Hindlimb muscle (tissue), 1 donor: ENCODE measurements around the gene ERP29. TPM values are rescaled to one million over a fixed set of nuclear protein-coding genes. Genes with fewer than 3 reads are reported as not detected.
"Not testable (repeated sequence)": the region's sequence is repeated elsewhere in the genome, so short reads cannot be mapped to it uniquely, and the experiment has no call there.

Experiments
- DNase-seq: peaks from one replicate; pipeline ENCODE4 v3.0.0-alpha.2; 2013
- polyA plus RNA-seq: library from polyadenylated mRNA; unstranded; fragments of 120-200 nt; gene quantifications from one replicate; pipeline ENCODE4 v1.2.1, GENCODE V29; 2013; ENCODE audit not compliant: insufficient read length

Gene ERP29
- polyA plus RNA-seq, 1 donor = 63.5 TPM

DNA sequence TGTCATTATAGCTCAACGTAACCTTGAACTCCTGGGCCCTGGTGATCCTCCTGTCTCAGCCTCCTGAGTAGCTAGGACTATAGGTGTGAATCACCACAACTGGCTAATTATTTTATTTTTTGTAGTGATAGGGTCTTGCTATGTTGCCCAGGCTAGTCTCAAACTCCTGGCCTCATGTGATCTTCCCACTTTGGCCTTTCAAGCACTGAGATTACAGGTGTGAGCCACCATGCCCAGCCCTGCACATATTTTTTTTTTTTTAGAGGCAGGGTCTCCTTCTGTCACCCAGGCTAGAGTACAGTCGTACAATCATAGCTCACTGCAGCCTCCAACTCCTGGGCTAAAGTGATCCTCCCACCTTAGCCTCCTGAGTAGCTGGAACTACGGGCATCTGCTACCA, 9.2 kb upstream of the ERP29 start:
- DNase-seq = no peak

GRCh38 chr12:112005419-112006395, 7.5 kb upstream of the ERP29 start:
- DNase-seq = no peak

GRCh38 chr12:112007945-112008344, 5.3 kb upstream of the ERP29 start:
- no peak for DNase-seq

GRCh38 chr12:112008918-112009317, 4.3 kb upstream of the ERP29 start:
- DNase-seq = no peak

DNA sequence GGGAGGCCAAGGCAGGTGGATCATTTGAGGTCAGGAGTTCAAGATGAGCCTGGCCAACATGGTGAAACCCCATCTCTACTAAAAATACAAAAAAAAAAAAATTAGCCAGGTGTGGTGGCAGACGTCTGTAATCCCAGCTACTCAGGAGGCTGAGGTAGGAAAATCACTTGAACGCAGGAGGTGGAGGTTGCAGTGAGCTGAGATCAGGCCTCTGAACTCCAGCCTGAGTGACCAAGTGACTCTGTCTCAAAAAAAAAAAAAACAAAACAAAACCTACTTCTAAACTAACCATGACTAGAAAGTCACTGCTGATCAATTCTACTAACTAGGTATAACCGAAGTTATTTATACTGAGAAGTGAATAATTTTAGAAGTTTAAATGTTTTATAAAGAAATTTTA, 3.6 kb upstream of the ERP29 start:
- DNase-seq = not testable (repeated sequence)

GRCh38 chr12:112010415-112011344, 2.5 kb upstream of the ERP29 start:
- no peak for DNase-seq

- DNase-seq = no peak
These were observed 1.5 kb upstream of the ERP29 start for GRCh38 chr12:112011685-112012084.

DNA sequence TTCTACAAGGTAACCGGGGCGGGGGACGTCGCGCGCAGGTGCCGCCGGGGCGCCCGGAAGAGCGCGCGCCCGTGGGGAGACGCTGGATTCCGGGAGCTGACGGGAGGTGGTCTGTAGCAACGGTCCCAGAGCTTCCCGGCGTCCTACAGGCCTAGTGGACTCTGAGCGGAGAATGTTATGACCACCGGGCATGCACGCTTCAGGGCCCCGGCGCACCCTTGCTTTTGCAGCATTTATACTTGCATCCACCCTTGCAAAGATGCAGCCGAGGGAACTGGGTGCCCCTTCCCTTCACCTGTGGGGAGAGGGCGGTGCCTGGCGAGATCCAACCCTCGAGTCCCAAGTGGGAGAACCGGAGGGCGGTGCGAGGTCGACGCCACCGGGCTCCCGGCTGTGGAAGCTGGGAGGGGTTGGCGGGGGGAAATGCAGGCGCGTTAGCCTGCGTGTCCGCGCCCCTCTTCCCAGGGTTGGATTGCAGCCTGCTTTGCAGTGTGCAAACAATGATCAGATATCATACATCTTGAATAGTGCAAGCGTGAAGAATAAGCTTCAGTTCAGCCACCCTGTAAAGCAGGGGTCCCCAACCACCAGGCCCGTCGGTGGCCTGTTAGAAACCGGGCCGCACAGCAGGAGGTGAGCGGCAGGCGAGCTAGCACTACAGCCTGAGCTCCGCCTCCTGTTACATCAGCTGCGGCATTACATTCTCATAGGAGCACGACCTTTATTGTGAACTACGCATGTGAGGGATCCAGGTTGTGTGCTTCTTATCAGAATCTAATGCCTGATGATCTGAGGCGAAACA, 576 bp downstream of the ERP29 start:
- DNase-seq = peak; percentile 39

- no peak for DNase-seq
These were observed 2.7 kb downstream of the ERP29 start for GRCh38 chr12:112015938-112016337.

DNA sequence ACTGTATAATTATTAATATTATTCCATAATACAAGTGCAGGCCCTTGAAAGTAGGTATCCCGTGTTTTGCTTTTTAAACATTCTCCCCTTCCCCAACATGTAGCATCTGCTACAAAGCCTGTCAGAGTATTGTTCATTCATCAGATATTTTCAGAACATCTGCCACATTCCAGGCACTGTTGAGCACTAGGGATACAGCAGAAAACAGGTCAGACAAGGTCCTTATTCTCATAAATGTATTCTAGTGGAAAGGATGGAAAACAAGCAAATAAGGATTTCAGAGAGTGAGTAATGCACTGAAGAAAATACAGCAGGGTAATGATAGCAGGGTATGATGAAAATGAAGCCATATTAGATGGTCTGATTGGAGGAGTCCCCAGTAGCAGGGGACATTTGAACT, 3.8 kb downstream of the ERP29 start:
- no peak for DNase-seq

GRCh38 chr12:112018571-112019237, 5.5 kb downstream of the ERP29 start:
- DNase-seq = no peak

DNA sequence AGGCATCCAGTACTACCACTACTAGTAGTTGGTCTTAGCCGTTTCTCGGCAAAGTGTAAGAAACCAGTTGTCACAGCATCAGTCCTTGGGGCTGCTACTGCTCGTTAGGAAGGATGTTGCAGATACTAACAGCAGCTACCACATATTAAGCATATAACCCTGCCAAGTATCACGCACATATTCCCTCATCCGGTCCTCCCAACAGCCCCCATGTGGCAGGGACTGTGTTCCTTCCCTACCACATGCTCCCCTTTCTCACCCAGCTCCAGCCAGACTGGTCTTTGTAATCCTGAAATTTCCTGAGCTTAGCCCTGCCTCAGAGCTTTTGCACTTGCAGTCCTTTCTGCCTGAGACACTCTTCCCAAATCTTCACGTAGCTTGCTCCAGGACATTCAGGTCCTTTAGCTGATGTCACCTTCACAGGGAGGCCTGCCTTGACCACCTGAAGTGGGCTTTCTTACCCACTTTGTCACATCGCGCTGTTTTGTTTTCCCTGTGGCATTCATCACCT, 7.8 kb downstream of the ERP29 start:
- no peak for DNase-seq

- no peak for DNase-seq
These were observed 9.2 kb downstream of the ERP29 start for GRCh38 chr12:112022241-112023016.

DNA sequence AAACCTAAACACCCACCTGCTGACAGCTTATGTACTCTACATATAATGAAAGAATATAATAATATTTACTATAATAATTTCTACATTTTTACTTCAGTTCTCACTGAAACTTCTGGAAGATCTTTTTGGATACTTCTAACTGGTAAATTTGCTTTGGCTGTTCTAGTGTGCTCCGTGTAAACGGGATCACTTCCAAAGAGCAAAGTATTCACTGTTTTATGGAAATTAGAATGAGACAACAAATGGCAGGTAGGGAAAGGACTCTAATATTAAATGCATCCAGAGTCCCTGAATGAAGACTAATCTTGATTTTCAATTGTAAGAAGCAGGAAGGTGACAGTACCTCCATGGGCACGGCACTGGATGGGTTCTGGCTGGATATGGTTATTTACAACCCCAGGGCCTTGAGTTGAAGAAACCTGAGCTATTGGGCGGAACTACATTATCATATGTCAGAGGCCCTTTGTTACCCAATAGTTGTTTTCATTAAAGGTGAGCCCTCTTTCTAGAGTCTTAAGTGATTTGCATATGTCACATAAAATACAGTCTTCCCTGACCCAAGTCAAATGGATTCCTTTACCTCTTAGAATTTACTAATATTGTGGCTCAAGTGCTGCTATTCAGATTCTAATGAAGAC, 10.7 kb downstream of the ERP29 start:
- DNase-seq = no peak

DNA sequence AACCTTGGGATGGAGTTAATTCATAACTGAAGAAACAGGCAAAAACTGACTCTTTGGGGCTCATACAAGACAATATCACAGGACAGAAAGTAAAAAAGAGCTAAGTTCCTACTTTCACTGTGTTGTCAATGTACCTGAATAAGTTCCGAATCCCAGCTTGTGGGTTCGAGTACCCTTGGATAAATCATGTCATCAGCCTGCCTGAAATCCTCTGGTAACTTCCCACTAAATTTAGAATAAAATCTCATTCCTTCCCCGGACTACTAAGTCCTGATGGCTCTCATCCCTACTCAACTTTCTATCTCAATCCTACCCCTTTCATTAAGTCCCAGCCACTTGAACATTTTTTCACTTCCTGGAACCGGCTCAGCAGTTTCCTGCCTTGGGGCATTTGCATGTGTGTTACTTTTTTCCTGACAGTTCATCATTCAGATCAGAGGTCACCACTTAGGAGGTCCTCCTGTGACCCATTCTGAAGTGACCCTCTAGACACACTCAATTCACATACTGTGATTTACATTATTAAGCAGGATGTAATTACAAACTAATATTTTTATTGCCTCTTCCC, 12.7 kb downstream of the ERP29 start:
- DNase-seq = no peak

- no peak for DNase-seq
These were observed 16.1 kb downstream of the ERP29 start for GRCh38 chr12:112029301-112029700.

DNA sequence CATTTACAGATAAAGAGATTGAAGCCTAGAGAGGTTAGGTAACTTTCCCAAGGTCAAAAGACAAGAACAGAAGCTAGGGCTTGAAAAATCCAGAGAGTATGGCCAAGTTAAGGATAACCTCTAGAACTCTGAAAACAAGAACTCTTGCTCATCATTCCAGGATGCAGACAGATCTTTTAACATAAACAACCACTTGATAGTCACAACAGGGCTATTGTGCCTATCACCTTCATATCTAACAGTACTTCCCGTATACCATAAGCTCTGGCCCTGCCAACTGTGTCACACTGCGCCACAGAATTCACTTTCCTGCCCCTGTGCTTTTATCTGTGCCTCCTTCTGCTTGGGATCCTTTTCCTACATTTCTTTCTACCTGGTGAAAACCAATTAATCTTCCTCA, 18.2 kb downstream of the ERP29 start:
- DNase-seq = no peak

GRCh38 chr12:112032292-112032691, 19.1 kb downstream of the ERP29 start:
- no peak for DNase-seq

- no peak for DNase-seq
These were observed 22.1 kb downstream of the ERP29 start for GRCh38 chr12:112035219-112035785.

- not testable (repeated sequence) for DNase-seq
These were observed 23.4 kb downstream of the ERP29 start for GRCh38 chr12:112036614-112037013.
